Pancreas (tissue), 10 donors: Measurements from ENCODE around the gene RAP2C. TPM values are rescaled to one million over a fixed set of nuclear protein-coding genes. Genes with fewer than 3 reads are reported as not detected.

Experiments
- ATAC-seq, 4 donors: fragments of 200-7000 bp; cut with Tn5 transposase; one replicate each; pipeline versions ENCODE4 v1.8.0 to v1.9.1; 2020; ENCODE audit warnings: mild to moderate bottlenecking in 4 of 4, moderate library complexity in 4 of 4
- DNase-seq, 6 donors: peaks; one replicate each; pipeline ENCODE4 v3.0.0-alpha.2; 2020
- FAIRE-seq: peaks from 2 replicates; lab custom pipeline; 2012; peaks lifted over from hg19 to GRCh38; lab: Jason Lieb, UNC
- H3K27ac ChIP-seq, 4 donors: fragments of 200-600 bp; sonication (generic); 1 replicate in 3 of 4; 2 replicates in 1 of 4; pipeline versions ENCODE4 v1.5.0 to v1.8.0; 2020
- H3K27me3 ChIP-seq, 4 donors: fragments of 200-600 bp; one replicate each; pipeline ENCODE4 v1.8.0; 2021
- H3K36me3 ChIP-seq, 3 donors: fragments of 200-600 bp; sonication (generic) in 1 of 3; one replicate each; pipeline versions ENCODE4 v1.5.0 to v1.8.0; 2020 to 2021
- H3K4me1 ChIP-seq, 3 donors: fragments of 200-600 bp; one replicate each; pipeline ENCODE4 v1.8.0; 2021
- H3K4me3 ChIP-seq, 4 donors: fragments of 200-600 bp; sonication (generic) in 2 of 4; one replicate each; pipeline versions ENCODE4 v1.5.0 to v1.8.0; 2020 to 2021
- H3K9me3 ChIP-seq, 4 donors: fragments of 200-600 bp; one replicate each; pipeline ENCODE4 v1.8.0; 2021
- CTCF ChIP-seq, 4 donors: fragments of 200-600 bp; sonication (generic) in 3 of 4; IDR thresholded peaks; one replicate each; pipeline versions ENCODE4 v1.5.0 to v1.8.0; 2021; ENCODE audit warnings: antibody characterized with exemption in 4 of 4
- WGBS, 2 donors: extraction: QIAGEN DNeasy Blood & Tissue Kit; methylation state at CpG; one replicate each; pipeline ENCODE4 v1.1.7; 2013; 5-methylcytosine and 5-hydroxymethylcytosine counted together
- intact Hi-C, 3 donors: fragments of 100-400 bp; cut with DNase I; formaldehyde crosslinking; loops; one replicate each; pipeline versions ENCODE4 v1.11.1 to v1.14.2; 2022
- polyA plus RNA-seq, 2 donors: library from polyadenylated mRNA; stranded (reverse); fragments of 200-250 nt; gene quantifications; one replicate each; pipeline ENCODE4 v1.2.3, GENCODE V29; 2013
- total RNA-seq, 6 donors: library from RNA; stranded (reverse); fragmentation: NEBNext Ultra II Directional in 4 of 6; extraction: Animal tissue kit (Norgen Biotek cat#: 25700) in 4 of 6; gene quantifications; one replicate each; pipeline versions ENCODE4 v1.2.1 to v1.2.4, GENCODE V29; 2021 to 2023
- donor health status: healthy with polysubstance abuse.
- donor health status: DM: no; HTN: no; CAD: no; lungs with moderate emphysema.
- donor health status: DM: no; HTN: no; CAD: no.
- donor health status: control.
- donor health status: control.
- donor health status: Bipolar disorder and iron deficiency.
- donor health status: DM: yes; HTN: yes; CAD: no.
- donor health status: DM: no; HTN: no; CAD: no.
- donor health status: DM: no; HTN: no; CAD: no.
- donor health status: DM: yes; HTN: yes; CAD: no.

The RAP2C gene
- total and polyA plus RNA-seq, 8 donors, result 6.2 to 15.1 (median 8.3) TPM

- TF ChIP-seq CTCF (IDR thresholded peaks at IDR 0.05), result no peak
- peaks cover 0 to 6% (median 2%) of the 10 kb centered on the region in 4 donors for H3K27me3 ChIP-seq
Measured at GRCh38 chrX:132193872-132194574, 25.2 kb downstream of the RAP2C start.

GRCh38 chrX:132191938-132192337 lies 27.3 kb downstream of the RAP2C start:
- 100% methylated on average over 1 of the region's 1 CpG for whole genome bisulfite sequencing, 2 donors
- ATAC-seq, result no peak
- no peak for FAIRE-seq
- Histone ChIP-seq H3K4me3 (no peak overlapping the region), H3K4me1 (no peaks in the 10 kb centered on the region), H3K27me3 (peaks cover 0 to 7% (median 3%) of the 10 kb centered on the region in 4 donors), H3K9me3 (no peaks in the 10 kb centered on the region), H3K27ac (no peak overlapping the region), H3K36me3 (no peaks in the 10 kb centered on the region)
- TF ChIP-seq CTCF (IDR thresholded peaks at IDR 0.05), result no peak
- intact Hi-C loops, result no loop called here
- no peak for DNase-seq

More at GRCh38 chrX:132193872-132194574, 25.2 kb downstream of the RAP2C start:
- WGBS, 2 donors, result 97 to 99% methylated on average over 26 to 29 of the region's 29 CpGs
- intact Hi-C loops, result no loop called here
- Histone ChIP-seq H3K4me1 (no peaks in the 10 kb centered on the region), H3K36me3 (no peaks in the 10 kb centered on the region), H3K27ac (no peak overlapping the region), H3K9me3 (no peaks in the 10 kb centered on the region), H3K4me3 (no peak overlapping the region)
- ATAC-seq (no peak), FAIRE-seq (no peak), DNase-seq (peak in 1 of 6 donors; percentile 47)

- no peak for FAIRE-seq
- intact Hi-C loops, result no loop called here
Measured at GRCh38 chrX:132188175-132188574, 31.1 kb downstream of the RAP2C start.

GRCh38 chrX:132187451-132187850 lies 31.8 kb downstream of the RAP2C start:
- ATAC-seq (no peak), FAIRE-seq (no peak), DNase-seq (no peak)
- Histone ChIP-seq H3K27me3 (peaks cover 0 to 7% (median 3%) of the 10 kb centered on the region in 4 donors), H3K36me3 (no peaks in the 10 kb centered on the region), H3K4me3 (no peak overlapping the region), H3K4me1 (no peaks in the 10 kb centered on the region), H3K9me3 (no peaks in the 10 kb centered on the region), H3K27ac (no peak overlapping the region)
- no peak for TF ChIP-seq CTCF (IDR thresholded peaks at IDR 0.05)
- intact Hi-C loops, result no loop called here
- 65 to 76% methylated on average over 4 of the region's 4 CpGs for WGBS, 2 donors

More at GRCh38 chrX:132188175-132188574, 31.1 kb downstream of the RAP2C start:
- ATAC-seq, result no peak
- Histone ChIP-seq H3K4me1 (no peaks in the 10 kb centered on the region), H3K27me3 (peaks cover 0 to 7% (median 3%) of the 10 kb centered on the region in 4 donors), H3K4me3 (no peak overlapping the region), H3K9me3 (no peaks in the 10 kb centered on the region), H3K36me3 (no peaks in the 10 kb centered on the region), H3K27ac (no peak overlapping the region)
- 56 to 81% methylated on average over 3 of the region's 3 CpGs for WGBS, 2 donors
- TF ChIP-seq CTCF (IDR thresholded peaks at IDR 0.05), result no peak
- no peak for DNase-seq

- Histone ChIP-seq H3K27ac (no peak overlapping the region), H3K4me1 (no peaks in the 10 kb centered on the region), H3K9me3 (no peaks in the 10 kb centered on the region), H3K4me3 (no peak overlapping the region), H3K27me3 (peaks cover 0 to 3% (median 0%) of the 10 kb centered on the region in 4 donors), H3K36me3 (no peaks in the 10 kb centered on the region)
- DNase-seq (no peak), FAIRE-seq (no peak), ATAC-seq (no peak)
- intact Hi-C loops, result no loop called here
- 78 to 91% methylated on average over 4 of the region's 4 CpGs for WGBS, 2 donors
- TF ChIP-seq CTCF (IDR thresholded peaks at IDR 0.05), result no peak
Measured at GRCh38 chrX:132184871-132185270, 34.4 kb downstream of the RAP2C start.
